ENCODE measurements around the gene PDPK1. TPM values are rescaled to one million over a fixed set of nuclear protein-coding genes. Genes with fewer than 3 reads are reported as not detected.
"Not testable (repeated sequence)": the region's sequence is repeated elsewhere in the genome, so short reads cannot be mapped to it uniquely, and the experiment has no call there.

The PDPK1 gene
- total RNA-seq, 1 donor from 2014 or later: 16.3 TPM

DNA sequence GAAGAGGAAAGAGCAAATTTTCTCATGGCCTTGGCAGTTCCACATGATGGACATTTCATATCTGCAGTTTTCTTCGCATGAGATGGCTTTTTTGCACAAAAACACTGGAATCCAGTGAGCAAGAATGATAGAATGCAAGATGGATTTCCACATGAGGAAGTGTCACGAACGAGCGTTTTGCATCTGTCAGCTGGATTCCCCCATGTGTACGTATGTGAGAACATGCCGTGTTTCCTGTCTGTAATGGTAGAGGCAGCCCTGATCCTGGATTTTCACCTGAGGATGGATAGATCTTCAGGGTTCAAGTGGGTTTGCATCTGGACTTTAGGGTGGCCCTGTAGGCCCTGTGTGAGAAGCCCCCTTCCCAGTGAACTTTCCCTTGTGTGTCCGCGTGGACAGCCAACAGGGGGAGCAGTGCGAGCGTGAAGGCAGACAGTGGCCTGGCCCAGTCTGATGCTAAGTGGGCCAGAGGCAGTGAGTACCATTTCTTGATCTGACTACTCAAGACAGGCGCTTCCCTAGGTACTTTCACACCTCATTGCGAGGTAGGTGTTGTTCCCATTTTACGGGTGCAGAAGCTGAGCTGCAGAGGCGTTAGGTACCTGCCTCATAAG is 2.1 kb downstream of the PDPK1 start:
- peak; percentile 49 to 50 for DNase-seq (ENCODE audit: low read depth in 2 of 2)

DNA sequence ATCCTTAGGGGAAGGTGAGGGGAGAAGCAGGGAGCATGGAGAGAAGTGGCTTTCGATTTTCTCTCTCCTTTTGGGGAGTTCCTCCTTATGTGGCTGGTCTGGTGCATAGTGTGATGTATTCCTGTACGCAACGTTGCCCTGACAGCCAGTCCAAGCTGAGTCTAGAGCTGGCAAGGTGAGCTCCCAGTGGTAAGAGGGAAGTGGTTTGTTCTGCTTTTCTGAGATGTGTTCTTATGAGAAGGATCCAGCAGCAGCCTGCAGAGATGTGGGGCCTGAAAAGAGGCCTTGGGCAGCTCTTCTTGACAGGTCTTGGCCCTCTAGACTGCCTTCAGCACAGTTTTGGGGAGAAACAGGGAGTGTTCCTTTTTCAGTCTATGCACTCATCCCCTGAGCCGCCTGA is 3.1 kb downstream of the PDPK1 start:
- not testable (repeated sequence) for DNase-seq (ENCODE audit: low read depth in 2 of 2)

DNA sequence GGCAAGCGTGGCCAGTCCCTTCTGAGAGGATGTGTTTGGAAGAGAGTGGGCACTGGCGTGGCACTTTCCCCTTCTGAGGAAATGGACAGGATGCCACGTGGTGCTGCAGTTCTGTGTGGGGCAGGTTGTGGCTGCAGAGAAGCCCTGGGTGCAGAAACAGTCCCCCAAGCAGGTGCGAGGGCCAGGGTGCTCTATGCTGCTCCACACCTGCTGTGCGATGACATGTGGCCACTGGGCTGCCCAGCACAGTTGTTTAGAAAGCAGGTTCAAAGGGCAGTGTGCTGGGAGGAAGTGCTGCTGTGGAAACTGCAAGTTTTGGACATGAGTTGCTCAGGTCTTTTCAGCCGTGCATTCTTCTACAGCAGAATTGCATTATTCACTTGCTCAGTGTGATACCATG is 3.6 kb downstream of the PDPK1 start:
- peak; percentile 38 to 52 for DNase-seq (ENCODE audit: low read depth in 2 of 2)

DNA sequence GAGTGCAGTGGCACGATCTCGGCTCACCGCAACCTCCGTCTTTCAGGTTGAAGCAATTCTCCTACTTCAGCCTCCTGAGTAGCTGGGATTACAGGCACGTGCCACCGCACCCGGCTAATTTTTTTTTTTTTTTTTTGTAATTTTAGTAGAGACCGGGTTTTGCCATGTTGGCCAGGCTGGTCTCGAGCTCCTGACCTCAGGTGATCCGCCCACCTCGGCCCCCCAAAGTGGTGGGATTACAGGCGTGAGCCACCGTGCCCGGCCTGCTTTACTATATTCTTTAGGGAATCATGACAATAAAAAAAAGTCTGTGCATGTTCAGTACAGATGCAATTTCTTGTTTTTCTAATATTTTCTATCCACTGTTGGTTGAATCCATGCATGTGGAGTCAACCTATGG is 6.0 kb downstream of the PDPK1 start:
- not testable (repeated sequence) for DNase-seq (ENCODE audit: low read depth in 2 of 2)

DNA sequence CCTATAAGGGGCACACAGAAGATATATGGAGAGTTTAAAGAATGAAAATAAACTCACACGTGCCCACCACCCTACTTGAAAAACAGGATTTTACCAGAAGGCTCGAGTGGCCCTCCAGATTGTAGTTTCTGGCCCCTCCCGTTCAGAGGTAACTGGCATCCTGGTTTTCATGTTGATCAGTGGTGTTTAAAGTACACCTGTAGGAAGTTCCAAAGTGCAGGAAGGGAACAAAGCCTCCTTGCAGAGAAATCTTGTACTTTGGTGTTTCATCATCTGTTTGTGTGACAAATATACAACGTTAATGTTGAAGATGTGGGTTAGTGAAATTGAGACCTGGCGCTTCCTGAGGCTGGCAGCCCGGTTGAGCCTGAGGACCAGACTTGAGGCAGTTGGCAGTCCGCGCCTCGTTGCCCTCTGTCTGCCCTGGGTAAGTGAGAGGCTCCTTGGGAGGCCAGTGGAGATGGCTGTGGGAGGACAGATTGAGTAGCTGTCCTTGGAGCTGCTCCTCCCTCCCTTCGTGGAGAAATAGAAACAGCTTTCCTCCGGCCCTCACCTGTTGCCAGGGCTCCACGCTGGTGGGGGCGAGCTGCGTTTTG is 12.6 kb downstream of the PDPK1 start:
- DNase-seq (ENCODE audit: low read depth in 2 of 2): not testable (repeated sequence)

DNA sequence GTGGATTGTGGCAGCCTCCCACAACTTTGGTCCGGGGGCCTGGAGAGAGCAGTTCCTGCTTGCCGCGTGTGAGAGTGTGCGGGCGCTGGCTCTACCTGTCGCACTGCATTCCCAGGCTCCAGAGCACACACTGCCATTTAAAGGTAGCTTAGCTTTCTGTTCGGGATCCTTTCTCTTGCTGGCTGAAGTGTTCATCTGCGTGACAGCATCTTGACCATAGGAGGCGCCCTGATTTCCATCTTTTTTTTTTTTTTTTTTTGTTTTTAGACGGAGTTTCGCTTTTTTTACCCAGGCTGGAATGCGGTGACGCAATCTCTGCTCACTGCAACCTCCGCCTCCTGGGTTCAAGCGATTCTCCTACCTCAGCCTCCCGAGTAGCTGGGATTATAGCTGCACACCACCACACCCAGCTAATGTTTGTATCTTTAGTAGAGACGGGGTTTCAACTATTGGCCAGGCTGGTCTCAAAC is 13.6 kb downstream of the PDPK1 start:
- DNase-seq (ENCODE audit: low read depth in 2 of 2): not testable (repeated sequence)

DNA sequence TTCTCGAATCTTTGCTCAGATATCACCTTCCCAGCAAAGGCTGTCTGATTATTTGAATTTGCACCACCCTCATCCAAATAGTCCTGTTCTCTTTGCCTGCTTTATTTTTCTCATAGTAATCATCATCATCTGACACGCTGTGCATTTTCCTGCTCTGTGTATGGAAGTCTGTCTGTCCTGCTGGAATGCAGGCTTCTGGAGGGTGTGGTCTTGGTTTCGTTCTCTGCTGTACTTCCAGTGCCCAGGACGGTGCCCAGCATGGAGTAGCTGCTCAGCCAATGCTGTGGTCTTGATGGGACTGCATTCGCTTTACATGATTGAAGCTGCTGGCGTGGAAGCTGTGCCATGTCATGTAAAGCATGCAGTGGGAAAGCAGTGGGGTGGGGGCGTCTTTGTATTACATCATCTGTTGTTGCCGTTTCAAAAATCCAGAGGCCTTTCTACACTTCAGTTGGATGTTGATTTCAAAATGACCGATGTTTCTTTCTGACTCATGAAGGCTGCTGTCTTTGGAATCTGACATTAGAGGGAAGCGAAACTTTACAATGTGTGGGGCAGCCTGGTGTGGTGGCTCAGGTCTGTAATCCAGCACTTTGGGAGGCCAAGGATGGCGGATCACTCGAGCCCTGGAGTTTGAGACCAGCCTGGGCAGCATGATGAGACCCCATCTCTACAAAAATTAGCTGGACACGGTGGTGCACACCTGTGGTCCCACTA is 17.0 kb downstream of the PDPK1 start:
- DNase-seq (ENCODE audit: low read depth in 2 of 2): not testable (repeated sequence)

DNA sequence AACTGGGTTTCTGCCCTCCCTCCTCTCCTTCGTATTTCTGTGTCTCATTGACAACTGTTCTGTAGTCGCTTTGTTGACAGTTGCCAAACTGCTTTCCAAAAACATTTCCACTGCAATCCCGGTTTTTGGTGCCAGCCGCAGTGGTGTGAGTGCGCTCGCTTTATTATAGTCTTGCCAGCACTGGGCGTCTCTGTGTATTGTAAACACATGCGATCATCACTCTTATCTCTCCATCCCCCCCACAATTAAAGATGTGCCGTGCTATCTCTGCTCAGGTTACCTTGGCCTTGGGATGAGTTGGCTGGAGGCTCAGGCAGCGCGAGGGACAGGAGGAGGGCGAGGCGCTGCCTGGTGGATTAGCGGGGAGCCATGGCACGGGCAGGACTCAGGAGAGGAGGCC is 19.3 kb downstream of the PDPK1 start:
- not testable (repeated sequence) for DNase-seq (ENCODE audit: low read depth in 2 of 2)

DNA sequence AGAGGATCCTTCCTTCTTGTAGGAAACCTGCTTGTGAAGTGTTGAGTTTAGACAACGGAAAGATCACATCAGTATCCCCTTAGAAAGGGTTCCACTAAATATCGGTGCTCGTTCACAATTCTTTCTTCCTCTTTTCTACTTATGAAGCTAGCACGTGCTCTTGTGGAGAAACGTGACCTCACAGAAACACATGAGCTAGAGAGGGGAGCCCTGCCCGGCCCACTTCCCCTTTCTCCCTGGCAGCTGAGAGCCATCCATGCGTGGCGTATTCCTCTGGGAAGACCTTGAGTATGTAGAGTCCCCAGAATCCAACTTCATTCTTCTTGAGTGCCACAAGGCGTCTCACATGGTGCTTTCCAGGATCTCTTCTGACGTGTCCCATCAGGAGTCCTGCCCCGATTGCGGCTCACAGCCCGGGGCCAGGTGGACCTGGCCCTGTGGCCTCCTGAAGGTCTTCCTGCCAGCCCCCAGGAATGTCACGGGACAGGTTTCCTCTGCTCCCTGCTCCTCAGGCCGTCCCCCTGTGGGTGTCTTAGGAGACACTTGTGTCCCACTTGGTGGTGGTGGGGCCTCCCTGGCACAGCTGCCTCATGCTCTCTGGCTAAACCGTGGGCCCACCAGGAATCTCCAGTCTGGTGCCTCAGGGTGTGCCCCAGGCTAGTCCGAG is 22.4 kb downstream of the PDPK1 start:
- DNase-seq (ENCODE audit: low read depth in 2 of 2): not testable (repeated sequence)

DNA sequence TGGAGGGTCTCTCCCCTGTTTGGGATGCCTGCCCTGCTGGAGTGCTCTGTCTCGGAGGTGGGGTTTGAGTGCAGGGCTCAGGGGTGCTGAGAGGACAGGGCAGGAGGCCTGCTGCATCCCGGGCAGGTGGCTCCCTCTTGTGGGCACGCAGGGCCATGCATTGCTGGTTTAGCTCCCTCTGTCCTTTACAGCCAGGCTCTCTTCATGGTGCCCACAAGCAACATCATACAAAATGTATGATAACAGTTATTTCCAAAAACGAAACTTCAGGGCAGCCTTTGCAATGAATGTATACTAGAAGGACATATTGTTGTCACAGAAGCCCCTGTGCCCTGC is 22.9 kb downstream of the PDPK1 start:
- DNase-seq (ENCODE audit: low read depth in 2 of 2): not testable (repeated sequence)

DNA sequence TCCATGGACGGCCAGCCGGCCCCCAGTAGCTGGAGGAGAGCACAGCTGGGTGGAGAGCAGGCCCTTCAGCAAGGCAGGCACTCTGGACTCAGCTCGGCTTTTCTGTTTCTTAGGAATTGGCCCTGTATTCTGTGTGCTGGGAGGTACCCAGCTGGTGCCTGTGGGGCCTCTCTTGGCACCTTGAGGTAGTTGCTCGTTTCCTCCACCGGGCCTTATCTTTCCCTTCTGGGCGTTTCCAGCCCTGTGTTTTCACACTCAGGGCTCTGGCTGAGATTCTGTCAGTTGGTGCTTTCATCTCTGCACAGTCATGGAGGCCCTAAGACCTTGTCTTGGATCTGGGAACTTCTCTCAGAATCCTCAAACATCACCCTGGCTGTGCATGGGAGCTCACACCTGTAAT is 29.7 kb downstream of the PDPK1 start:
- DNase-seq (ENCODE audit: low read depth in 2 of 2): not testable (repeated sequence)

DNA sequence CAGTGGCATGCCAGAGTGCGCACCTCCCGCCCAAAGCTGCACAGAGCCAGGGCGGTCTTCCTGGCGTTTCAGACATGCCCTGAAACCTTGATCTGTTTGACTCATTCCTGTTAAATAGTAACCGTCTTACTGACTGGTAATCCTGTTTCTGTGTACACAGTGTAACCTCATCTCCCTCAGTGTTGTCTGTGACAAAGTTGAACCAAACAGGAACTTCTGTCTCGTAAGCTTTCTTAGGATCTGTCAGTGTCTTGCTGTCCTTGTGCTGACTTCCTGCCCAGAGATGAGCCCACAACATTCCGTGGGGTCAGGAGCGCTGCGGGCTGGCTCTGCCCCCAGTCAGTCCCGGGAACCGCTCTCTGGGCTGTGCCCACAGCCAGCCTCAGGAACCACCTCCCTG is 30.8 kb downstream of the PDPK1 start:
- DNase-seq (ENCODE audit: low read depth in 2 of 2): not testable (repeated sequence)

DNA sequence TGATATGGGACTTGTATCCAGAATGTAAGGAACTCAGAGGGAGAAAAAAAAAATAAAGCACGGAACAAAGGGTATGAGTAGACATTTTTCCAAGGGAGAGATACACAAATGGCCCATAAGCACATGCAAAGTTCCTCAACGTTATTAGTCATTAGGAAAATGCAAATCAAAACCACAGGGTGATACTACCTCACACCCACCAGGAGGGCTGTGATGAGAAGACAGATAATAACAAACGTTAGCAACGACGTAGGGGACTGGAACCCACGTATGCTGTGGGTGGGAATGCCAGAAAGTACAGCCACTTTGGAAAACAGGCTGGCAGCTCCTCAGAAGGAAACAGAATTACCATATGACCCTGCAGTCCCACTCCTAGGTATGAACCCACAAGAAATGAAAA is 34.9 kb downstream of the PDPK1 start:
- DNase-seq (ENCODE audit: low read depth in 2 of 2): not testable (repeated sequence)

DNA sequence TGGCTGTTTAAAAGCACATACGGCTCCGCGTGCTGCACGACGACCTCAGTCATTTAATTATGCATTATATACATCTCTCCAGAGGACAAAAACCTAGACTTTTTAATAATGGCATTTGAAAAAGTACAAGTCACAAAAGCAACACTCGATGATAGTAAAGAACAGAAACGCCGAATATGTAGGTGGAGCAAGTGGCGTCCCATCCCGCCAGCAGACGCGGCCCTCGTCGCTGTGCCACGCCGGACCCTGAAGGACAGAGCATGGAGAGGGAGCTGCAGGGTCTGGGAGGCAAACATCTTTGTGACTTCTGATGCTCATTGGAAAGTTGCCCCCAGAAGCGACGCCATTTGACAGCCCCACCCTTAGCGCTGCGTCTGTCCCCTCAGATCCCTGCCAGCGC is 38.0 kb downstream of the PDPK1 start:
- not testable (repeated sequence) for DNase-seq (ENCODE audit: low read depth in 2 of 2)

DNA sequence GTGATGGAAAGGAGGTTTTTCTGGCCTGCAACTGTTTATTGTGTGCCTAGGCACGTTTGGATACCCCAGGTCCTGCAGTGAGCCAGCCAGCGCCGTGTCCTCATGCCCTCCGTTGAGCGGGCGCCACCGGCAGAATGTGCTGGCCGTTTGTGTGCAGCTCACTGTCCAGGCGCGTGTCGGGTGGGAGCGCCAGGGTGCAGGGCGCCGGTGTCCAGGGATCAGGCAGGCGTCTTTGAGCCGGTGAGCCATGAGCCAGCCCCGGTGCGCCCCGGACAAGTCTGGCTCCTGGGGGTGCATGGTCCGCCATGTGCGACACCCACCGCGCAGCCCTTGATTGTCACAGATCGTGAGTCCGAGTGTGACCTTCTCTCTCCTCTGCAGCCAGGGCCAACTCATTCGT is 39.2 kb downstream of the PDPK1 start:
- not testable (repeated sequence) for DNase-seq (ENCODE audit: low read depth in 2 of 2)

DNA sequence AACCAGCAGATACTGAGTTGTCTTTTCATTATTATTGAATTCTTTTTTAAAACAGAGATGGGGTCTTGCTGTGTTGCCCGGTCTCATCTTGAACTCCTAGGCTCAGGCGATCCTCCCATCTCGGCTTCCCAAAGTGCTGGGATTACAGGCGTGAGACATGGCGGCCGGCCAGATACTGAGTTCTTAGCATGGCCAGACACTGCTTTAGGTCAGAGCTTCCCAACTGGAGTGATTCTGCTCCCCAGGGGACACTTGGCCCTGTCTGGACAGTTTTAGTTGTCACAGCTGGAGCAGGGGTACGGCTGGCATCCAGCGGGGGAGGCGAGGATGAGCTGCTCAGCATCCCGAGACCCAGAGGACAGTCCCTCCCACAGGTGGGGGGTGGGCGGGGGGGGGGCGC is 41.1 kb downstream of the PDPK1 start:
- DNase-seq (ENCODE audit: low read depth in 2 of 2): not testable (repeated sequence)

DNA sequence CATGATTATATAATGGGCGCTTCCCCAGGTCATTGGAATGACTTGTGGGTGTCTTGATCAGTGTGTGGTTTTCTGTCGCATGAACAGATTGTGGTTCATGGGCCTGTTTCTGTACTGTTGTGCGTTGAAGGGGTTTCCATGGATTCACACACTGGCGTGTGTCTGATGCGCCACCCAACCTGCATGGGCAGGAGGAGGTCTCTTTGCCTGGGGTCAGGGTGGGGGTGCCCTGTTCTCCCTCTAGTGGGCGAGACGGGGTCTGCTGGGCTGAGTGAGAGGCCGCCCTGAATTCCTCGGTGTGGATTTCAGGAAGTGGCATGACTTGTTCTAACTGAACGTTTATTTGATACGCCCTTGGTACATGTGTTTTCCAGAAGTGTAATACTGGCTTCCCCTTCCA is 42.3 kb downstream of the PDPK1 start:
- not testable (repeated sequence) for DNase-seq (ENCODE audit: low read depth in 2 of 2)

DNA sequence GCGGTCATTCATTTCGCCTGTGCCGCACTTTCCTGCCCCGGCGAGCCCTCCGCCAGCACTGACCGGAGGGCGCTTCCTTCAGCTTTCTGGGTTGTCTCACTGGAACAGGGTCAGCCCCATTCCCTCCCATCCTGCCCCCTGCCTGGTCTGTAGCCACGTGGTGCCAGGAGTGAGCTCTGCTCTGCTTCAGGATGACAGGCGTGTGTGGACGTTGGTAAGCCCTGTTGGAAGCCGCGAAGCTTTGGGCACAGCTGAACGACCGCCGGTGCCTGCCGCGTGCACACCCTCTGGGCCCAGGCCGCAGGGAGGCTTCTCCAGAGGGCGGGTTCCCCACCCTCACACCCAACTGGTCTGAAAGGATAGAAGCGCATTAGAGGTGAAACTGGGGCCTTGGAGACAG is 43.0 kb downstream of the PDPK1 start:
- DNase-seq (ENCODE audit: low read depth in 2 of 2): not testable (repeated sequence)

DNA sequence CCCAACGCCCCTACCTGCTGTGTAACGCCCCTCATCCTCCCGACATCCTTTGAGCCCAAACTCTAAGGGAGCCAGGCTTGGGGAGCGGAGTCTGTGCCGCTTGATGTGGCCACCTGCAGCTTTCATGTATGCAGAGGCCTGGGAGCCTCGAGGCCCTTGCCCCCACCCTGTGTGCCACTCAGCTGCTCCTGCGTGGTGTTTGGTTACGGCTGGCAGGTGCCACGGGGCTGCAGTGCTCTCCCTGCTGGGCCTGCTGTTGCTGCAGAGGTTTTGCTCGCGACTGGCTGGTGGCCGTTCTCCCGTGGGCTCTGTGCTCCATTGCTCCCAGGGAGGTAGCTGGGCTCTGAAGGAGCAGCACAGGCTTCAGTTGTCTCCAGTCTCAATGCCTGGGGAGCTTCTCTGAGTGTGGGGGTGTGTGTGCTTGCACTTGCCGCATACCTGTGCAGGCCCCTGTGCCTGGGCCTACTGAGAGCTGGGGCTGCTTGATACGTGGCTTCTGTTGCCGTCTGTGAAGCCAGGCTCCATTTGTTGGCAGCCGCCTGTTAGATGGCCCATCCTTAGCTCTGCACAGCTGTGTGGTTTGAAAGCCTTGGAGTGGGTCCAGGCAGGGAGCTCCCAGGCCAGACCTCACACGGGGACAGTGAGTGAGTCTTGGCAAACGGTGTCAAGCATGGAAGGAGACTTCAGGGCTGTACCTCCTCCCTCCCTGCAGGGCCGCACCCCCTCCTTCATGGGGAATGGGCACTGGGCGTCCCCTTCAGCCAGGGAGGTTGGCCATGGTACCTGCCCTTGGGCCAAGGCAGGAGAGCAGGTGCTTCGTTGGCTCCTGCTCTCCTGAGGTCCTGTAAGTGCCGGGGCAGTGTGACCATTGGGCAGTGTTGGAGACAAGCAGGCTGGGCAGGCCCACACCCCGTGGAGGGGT is 47.2 kb downstream of the PDPK1 start:
- DNase-seq (ENCODE audit: low read depth in 2 of 2): no peak

DNA sequence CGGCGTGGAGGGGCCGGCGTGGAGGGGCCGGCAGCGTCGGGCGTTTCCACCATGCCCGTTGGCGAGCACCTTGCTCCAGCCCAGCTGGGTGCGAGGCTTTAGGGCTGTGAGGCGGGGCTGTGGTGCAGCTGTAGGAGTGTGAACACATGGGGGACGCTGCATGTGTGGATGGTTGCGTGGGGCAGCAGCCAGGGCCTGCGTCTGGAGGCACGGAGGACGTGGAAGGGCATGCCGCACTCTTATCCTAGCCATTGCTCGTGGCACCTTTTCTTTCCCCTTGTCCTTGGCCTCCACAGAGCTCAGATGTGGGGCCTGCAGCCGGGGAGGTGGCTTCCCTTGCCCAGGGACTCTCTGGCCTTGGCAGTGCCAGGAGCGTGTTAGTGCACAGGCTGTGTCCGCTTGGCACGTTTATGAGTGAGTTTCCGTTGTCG is 47.8 kb downstream of the PDPK1 start:
- DNase-seq (ENCODE audit: low read depth in 2 of 2): no peak

DNA sequence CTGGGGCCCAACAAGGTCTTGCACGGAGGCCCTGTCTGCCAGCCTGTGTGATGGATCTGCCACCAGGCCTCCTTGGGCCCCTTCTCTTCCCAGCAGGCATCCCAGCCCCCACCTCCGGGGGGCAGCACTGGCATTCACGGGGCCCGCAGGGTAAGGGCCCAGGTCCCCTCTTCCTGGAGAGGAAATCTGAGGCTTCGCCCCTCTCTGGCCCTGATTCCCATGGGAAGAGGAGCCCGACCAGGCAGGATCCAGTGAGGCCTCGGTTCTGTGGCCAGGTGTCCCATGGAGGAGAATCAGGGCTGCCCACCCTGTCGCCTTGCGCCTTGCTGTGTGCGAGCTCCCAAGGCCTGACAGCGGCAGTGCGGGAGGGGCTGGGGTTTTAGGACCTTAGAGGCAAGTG is 48.4 kb downstream of the PDPK1 start:
- DNase-seq (ENCODE audit: low read depth in 2 of 2): no peak

Data from lung microvascular endothelial cell (primary cell).